HFF-Myc (cell line): ENCODE results near the gene MST1.
"Not testable (repeated sequence)": the region's sequence is repeated elsewhere in the genome, so short reads cannot be mapped to it uniquely, and the experiment has no call there.

Experiments used
- DNase-seq: peaks from one replicate; pipeline ENCODE4 v3.0.0-alpha.2; 2011; ENCODE audit warnings: low read depth; ENCODE audit errors: extremely low read depth
- H3K4me3 ChIP-seq: replicated peaks from 2 replicates; pipeline ENCODE4 v1.5.1; 2011; ENCODE audit warnings: low read depth, mild to moderate bottlenecking, control low read depth, low read length
- CTCF ChIP-seq: IDR thresholded peaks from 2 replicates; pipeline ENCODE4 v1.5.1; 2012; ENCODE audit warnings: mild to moderate bottlenecking, low read depth, low read length, control low read depth; ENCODE audit errors: missing control alignments

The MST1 gene

GRCh38 chr3:49702672-49703071, 13.4 kb upstream of the MST1 start:
- no peak overlapping the region for H3K4me3 ChIP-seq
- DNase-seq: no peak
- no peak for TF ChIP-seq CTCF

DNA sequence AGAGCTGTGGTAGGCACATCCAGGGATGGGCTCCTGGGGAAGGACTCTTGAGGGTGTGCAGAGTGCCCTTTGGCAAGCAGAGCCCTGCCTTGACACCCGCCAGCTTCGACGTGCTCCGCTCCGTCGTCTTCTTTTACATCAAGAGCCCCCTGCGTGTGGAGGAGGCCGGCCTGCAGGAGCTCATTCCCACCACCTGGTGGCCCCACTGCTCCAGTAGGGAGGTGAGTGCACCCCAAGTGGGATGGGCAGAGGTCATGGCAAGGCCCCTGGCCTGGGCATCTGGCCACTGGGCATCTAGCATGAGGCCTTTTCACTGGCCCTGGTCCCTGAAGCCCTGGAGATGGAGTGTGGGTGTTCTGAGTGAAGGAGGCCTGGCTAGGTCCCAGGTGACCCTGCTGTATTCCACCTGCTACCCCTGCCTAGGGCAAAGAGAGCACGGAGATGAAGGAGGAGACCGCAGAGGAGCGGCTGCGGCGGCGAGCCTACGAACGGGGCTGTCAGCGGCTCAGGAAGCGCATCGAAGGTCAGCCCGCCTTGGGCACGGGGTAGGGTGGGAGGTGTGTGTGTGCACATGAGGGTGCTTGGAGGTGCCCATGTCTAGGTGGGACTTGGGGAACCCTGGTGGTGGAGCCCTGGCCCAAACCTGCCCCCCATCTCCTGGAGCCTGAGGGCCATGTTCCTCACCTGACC, 12.3 kb upstream of the MST1 start:
- DNase-seq: no peak
- TF ChIP-seq CTCF: peak; percentile 57
- no peak overlapping the region for H3K4me3 ChIP-seq

DNA sequence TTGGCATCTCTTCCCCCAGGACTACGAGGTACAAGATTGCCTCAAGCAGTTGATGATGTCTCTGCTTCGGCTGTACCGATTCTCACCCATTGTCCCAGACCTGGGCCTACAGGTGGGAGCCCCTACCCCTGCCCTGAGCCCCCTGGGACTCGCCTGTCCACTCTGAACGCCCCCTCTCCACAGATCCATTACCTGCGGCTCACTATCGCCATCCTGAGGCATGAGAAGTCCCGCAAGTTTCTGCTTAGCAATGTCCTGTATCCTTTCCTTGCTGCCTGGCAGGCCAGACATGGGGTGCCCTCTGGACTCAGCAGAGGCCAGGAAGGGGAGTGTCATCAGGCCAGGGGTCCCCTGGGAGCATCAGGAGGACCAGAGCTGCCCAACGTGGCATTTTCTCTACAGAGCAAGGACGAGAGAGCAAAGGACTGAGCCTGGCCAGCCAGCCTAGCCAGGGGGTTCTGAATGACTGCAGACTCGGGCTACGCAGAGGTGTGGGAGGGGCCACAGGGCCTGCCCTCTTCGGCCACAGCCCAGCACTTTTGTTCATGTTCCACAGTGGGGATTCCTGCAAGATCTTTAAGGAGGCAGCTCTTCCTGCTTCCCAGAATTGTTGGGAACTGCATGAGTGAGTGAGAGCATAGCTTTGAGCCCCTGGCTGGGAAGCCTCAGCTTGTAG, 11.3 kb upstream of the MST1 start:
- TF ChIP-seq CTCF: peak; percentile 16

DNA sequence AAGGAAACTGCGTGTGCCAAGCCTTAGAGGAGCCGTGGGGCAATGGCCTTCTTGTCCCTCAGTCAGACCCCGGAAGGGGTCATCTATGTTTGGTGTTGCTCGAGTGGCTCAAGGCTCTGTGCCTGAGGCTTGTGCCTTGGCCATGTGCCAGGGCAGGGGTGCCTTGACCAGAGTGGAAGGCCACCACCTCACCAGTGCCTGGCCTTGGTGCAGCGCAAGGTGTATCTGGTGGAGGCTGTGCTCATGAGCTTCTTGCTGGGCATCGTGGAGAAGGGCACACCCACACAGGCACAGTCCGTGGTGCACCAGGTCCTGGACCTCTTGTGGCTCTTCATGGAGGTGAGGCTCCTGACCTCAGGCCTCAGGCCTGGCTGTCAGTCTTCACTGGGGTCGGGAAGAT, 10.7 kb upstream of the MST1 start:
- no peak overlapping the region for H3K4me3 ChIP-seq
- DNase-seq: no peak
- no peak for TF ChIP-seq CTCF

More for the DNA sequence above, 11.3 kb upstream of the MST1 start:
- no peak overlapping the region for H3K4me3 ChIP-seq
- DNase-seq: no peak

DNA sequence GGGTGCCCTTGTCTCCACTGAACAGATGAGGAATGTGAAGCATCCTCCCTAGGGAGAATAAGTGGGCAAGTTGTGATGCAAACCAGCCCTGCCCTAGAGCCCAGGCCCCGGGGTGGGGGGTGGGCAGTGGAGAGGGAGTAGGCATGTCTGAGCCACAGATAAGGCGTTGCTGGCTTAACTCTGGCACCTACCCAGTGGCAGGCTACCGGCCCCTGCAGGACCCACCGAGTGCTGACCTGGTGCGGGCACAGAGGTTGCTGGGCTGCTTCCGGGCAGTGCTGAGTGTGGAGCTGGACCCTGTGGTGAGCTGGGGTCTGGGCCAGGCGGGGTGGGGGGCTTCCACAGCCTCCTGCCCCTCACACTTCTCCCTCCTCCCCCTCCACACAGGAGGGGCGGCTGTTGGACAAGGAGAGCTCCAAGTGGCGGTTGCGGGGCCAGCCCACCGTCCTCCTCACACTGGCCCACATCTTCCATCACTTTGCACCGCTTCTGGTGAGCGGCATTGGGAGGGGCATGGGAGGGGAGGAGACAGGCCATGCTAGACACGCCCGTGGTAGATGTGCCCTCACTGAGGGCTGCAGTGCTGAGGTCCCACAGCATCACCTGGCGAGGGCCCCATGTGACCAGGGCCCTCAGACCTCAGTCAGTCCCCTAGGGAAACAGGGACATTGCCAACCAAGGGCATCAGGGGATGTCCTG, 10.2 kb upstream of the MST1 start:
- TF ChIP-seq CTCF: no peak
- no peak for DNase-seq

DNA sequence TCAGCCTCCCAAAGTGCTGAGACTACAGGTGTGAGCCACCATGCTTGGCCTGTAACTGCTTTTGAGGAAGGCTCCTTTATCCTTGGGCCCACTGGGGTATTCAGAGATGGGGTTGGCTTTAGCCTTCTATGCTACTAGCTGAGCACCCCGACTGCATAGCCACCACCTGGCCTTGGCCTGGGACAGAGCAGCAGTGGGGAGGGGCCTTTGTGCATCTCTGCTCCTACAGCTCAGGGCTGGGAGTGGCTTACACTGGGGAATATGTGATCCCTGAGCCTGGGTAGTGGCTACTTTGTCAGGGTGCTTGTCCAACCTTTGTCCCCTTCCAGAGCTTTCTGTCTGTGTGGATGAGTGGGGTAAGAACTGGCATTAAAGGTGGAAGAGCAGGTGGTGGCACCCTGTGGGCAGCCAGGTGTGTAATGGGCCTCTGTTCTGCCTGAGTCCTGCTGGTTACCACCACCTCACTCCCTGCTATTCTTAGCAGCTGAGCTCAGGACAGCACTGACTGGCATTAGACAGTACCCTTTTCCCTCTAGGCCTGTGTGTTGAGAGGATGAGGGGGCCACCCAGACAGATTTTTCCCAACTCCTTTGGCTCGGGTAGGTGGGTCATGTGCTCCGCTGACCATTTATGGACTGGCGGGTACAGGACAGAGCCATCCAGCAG, 6.2 kb upstream of the MST1 start:
- H3K4me3 ChIP-seq, DNase-seq: not testable (repeated sequence)

More for the DNA sequence above, 10.2 kb upstream of the MST1 start:
- H3K4me3 ChIP-seq: no peak overlapping the region

- not testable (repeated sequence) for DNase-seq, H3K4me3 ChIP-seq
Observed at GRCh38 chr3:49694409-49695070, 5.3 kb upstream of the MST1 start.

DNA sequence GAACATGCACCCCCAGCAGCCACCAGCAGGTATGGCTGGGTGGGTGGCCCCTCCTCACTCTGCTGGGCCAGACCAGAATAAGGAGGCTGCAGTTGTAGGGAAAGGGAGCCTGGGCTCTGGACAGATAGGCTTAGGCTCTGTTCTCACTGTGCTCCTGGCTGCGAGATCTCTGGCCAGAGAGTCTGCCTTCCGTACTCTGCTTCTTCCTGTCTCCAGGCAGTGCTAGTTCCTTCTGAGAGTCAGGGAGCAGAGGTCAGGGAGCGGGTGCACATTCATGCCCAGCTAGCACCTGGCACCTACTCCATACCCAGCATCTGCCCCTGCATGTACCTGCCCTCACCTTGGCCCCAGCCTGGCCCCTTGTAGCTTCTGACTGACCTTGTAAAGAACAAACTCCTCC, 2.2 kb upstream of the MST1 start:
- DNase-seq, H3K4me3 ChIP-seq: not testable (repeated sequence)

DNA sequence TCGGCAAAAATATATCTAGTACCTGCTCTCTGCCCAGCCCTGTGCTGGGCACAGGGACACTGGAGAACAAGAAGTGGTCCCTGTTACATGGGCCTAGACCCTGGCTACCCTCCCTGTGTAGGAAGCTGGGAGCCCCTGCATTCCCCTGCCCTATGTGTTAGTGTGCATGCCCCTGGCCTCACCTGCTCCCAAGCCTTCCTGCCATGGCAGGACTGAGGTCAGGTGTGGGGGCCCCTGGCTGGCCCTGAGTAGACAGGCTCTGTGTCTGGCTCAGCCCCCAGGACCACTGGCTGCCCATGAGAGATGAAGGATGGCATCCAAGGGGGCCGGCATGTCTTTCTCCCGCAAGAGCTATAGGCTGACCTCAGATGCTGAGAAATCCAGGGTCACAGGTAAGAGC, 1.6 kb upstream of the MST1 start:
- peak overlapping the region; percentile 93 for H3K4me3 ChIP-seq
- DNase-seq: not testable (repeated sequence)

DNA sequence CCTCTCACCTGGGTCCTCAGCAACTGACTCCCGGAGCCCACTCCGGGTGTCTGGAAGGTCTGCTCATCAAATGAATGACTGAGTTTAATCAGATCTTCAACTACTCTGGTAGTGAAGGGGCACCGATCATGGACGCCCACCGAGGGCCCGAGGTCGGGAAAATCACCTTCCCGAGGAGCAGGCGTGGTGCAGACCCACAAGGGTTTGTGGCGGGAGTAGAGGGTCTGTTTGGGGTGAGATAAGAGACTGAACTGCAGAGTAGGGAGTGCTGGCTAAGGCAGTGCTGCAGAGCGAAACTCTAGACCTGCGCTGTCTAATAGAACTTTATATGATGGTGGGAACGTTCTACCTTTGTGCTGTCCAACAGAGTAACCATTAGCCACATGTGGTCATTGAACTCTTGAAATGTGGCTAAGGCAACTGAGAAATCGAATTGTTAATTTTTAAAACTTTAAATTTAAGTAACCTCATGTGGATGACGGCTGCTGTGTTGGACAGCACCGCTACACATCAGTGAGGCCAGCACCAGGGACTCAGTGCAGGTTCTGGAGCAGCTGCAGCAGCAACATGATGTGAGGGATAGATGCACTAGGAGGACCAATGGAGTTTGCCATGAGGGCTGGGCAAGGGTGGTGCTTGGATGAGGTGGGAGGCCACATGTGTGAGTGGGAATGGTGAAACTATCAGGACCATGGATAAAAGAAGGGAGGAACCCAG, 792 bp upstream of the MST1 start:
- DNase-seq: not testable (repeated sequence)
- H3K4me3 ChIP-seq: peak overlapping the region; percentile 93
